HL-60 (cell line): ENCODE results near the gene S100A6.

Experiments used
- DNase-seq, 2 experiments: peaks; one replicate each; pipeline ENCODE4 v3.0.0-alpha.2; 2010 to 2020; ENCODE audit warnings: low read depth in 1 of 2, low spot score in 1 of 2
- H3K27ac ChIP-seq: fragments of 250-450 bp; sonication (Bioruptor Pico); replicated peaks from 2 replicates; pipeline ENCODE4 v1.5.1; 2020; ENCODE audit warnings: mild to moderate bottlenecking, moderate library complexity
- H3K27me3 ChIP-seq: fragments of 250-450 bp; sonication (Bioruptor Pico); 2 replicates; pipeline ENCODE4 v1.5.1; 2021; ENCODE audit warnings: mild to moderate bottlenecking, moderate library complexity; ENCODE audit not compliant: insufficient read depth, poor library complexity, severe bottlenecking
- H3K4me3 ChIP-seq: replicated peaks from 2 replicates; pipeline ENCODE4 v1.5.1; 2011; ENCODE audit warnings: mild to moderate bottlenecking, control low read depth, low read length; ENCODE audit not compliant: insufficient read depth
- GABPA ChIP-seq: IDR thresholded peaks from 2 replicates; pipeline ENCODE4 v1.6.1; 2012; ENCODE audit warnings: low read depth
- POLR2AphosphoS5 ChIP-seq: IDR thresholded peaks from 2 replicates; pipeline ENCODE4 v1.6.1; 2012; ENCODE audit warnings: low read depth
- SPI1 ChIP-seq: IDR thresholded peaks from 2 replicates; pipeline ENCODE4 v1.6.1; 2012; ENCODE audit warnings: low read depth, mild to moderate bottlenecking, borderline replicate concordance
- TF ChIP-seq, protein P1 (sequence below): IDR thresholded peaks from one replicate; pipeline ENCODE4 v1.5.1; 2011; ENCODE audit warnings: low read length, control low read depth, inconsistent platforms; ENCODE audit not compliant: insufficient read depth
- TF ChIP-seq, protein P2 (sequence below): IDR thresholded peaks from 2 replicates; pipeline ENCODE4 v1.6.1; 2012; ENCODE audit warnings: low read depth; ENCODE audit not compliant: insufficient replicate concordance

The S100A6 gene

DNA sequence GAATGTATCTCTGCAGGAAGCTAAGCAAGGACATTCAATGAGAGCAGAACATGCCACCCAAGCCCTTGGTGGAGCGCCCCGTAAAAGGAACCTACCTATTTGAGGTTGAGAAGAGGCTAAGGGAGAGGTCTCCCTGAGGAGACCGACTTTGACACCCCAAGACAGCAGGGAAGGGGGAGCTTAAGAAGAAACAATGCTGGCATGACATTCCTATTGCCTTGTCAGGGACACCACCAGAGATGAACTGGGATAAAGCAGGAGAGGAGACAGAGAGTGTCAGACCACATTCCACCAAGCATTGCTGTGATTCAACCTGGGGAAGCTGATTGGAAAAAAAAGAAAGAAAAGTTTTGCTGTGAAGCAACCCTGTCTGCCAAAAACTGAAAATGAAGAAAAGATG is 43.1 kb upstream of the S100A6 start:
- H3K27ac ChIP-seq: no peak overlapping the region
- TF ChIP-seq POLR2AphosphoS5 (no peak), GABPA (no peak), SPI1 (no peak)
- TF ChIP-seq, protein P1, sequence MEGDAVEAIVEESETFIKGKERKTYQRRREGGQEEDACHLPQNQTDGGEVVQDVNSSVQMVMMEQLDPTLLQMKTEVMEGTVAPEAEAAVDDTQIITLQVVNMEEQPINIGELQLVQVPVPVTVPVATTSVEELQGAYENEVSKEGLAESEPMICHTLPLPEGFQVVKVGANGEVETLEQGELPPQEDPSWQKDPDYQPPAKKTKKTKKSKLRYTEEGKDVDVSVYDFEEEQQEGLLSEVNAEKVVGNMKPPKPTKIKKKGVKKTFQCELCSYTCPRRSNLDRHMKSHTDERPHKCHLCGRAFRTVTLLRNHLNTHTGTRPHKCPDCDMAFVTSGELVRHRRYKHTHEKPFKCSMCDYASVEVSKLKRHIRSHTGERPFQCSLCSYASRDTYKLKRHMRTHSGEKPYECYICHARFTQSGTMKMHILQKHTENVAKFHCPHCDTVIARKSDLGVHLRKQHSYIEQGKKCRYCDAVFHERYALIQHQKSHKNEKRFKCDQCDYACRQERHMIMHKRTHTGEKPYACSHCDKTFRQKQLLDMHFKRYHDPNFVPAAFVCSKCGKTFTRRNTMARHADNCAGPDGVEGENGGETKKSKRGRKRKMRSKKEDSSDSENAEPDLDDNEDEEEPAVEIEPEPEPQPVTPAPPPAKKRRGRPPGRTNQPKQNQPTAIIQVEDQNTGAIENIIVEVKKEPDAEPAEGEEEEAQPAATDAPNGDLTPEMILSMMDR: no peak
- TF ChIP-seq, protein P2, sequence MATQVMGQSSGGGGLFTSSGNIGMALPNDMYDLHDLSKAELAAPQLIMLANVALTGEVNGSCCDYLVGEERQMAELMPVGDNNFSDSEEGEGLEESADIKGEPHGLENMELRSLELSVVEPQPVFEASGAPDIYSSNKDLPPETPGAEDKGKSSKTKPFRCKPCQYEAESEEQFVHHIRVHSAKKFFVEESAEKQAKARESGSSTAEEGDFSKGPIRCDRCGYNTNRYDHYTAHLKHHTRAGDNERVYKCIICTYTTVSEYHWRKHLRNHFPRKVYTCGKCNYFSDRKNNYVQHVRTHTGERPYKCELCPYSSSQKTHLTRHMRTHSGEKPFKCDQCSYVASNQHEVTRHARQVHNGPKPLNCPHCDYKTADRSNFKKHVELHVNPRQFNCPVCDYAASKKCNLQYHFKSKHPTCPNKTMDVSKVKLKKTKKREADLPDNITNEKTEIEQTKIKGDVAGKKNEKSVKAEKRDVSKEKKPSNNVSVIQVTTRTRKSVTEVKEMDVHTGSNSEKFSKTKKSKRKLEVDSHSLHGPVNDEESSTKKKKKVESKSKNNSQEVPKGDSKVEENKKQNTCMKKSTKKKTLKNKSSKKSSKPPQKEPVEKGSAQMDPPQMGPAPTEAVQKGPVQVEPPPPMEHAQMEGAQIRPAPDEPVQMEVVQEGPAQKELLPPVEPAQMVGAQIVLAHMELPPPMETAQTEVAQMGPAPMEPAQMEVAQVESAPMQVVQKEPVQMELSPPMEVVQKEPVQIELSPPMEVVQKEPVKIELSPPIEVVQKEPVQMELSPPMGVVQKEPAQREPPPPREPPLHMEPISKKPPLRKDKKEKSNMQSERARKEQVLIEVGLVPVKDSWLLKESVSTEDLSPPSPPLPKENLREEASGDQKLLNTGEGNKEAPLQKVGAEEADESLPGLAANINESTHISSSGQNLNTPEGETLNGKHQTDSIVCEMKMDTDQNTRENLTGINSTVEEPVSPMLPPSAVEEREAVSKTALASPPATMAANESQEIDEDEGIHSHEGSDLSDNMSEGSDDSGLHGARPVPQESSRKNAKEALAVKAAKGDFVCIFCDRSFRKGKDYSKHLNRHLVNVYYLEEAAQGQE: no peak
- no peak for DNase-seq
- H3K27me3 ChIP-seq: peaks cover 9% of the 10 kb centered on the region
- no peak overlapping the region for H3K4me3 ChIP-seq

DNA sequence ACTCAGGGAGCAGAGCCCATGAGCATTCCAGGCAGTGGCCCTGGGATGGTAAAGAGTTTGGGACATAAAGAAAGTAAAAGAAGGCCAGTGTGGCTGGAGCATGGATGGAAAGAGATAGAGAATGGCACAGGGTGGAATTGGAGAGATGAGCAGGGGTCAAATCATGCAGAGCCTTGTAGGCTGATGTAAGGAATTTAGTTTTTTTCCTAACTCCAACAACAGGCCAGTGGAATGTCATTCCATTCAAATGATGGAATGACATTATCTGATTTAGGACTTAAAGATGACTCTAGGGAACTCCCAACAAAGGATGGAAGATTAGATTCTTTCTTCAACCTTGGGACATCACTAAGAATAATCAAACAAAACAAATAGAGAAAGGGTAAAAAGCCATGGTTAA is 42.7 kb upstream of the S100A6 start:
- Histone ChIP-seq H3K4me3 (no peak overlapping the region), H3K27me3 (peaks cover 9% of the 10 kb centered on the region), H3K27ac (no peak overlapping the region)
- DNase-seq: no peak
- TF ChIP-seq, protein P2: no peak
- TF ChIP-seq, protein P1: no peak
- TF ChIP-seq POLR2AphosphoS5 (no peak), SPI1 (no peak), GABPA (no peak)

DNA sequence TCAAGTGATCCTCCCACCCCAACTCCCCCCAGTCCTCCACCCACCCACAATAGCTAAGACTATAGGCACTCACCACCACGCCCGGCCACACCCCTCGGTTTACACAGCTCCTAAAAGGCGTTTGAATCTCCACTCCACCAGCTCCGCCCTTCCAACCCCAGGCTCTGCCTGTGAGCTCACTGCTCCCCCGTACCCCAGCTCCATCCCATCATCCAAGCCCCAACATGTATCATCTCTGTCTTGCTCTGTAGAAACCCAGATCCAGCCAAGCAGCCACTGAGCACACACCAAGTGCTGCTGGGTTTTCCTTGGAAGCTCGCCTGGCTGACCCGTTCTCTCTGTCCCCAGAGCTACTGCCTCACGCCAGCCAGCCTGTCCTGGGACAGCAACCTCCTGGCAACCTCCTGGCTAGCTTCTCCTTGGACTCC is 41.8 kb upstream of the S100A6 start:
- no peak for DNase-seq
- H3K27me3 ChIP-seq: peaks cover 9% of the 10 kb centered on the region
- H3K4me3 ChIP-seq: no peak overlapping the region
- H3K27ac ChIP-seq: no peak overlapping the region
- TF ChIP-seq POLR2AphosphoS5: no peak
- TF ChIP-seq SPI1: no peak
- TF ChIP-seq, protein P2: no peak
- TF ChIP-seq GABPA: no peak
- TF ChIP-seq, protein P1: no peak
